Measurements from ENCODE around the gene TBC1D30. TPM values are rescaled to one million over a fixed set of nuclear protein-coding genes. Genes with fewer than 3 reads are reported as not detected.

Gene TBC1D30
- total RNA-seq, 4 donors from 2014 or later = 0.49 to 3.9 (median 3.1) TPM

GRCh38 chr12:64806593-64807460, 17.6 kb upstream of the TBC1D30 start:
- DNase-seq (ENCODE audit: low spot score in 2 of 2) = no peak
- Histone ChIP-seq H3K9me3 (no peaks in the 10 kb centered on the region), H3K4me1 (peaks cover 3% of the 10 kb centered on the region), H3K27me3 (peaks cover 10% of the 10 kb centered on the region), H3K36me3 (no peaks in the 10 kb centered on the region), H3K4me3 (no peak overlapping the region), H3K27ac (no peak overlapping the region)
- TF ChIP-seq POLR2AphosphoS5 (IDR thresholded peaks at IDR 0.05) (no peak), POLR2A (IDR thresholded peaks at IDR 0.05) (no peak), EP300 (IDR thresholded peaks at IDR 0.05) (no peak)
- TF ChIP-seq, protein P1, sequence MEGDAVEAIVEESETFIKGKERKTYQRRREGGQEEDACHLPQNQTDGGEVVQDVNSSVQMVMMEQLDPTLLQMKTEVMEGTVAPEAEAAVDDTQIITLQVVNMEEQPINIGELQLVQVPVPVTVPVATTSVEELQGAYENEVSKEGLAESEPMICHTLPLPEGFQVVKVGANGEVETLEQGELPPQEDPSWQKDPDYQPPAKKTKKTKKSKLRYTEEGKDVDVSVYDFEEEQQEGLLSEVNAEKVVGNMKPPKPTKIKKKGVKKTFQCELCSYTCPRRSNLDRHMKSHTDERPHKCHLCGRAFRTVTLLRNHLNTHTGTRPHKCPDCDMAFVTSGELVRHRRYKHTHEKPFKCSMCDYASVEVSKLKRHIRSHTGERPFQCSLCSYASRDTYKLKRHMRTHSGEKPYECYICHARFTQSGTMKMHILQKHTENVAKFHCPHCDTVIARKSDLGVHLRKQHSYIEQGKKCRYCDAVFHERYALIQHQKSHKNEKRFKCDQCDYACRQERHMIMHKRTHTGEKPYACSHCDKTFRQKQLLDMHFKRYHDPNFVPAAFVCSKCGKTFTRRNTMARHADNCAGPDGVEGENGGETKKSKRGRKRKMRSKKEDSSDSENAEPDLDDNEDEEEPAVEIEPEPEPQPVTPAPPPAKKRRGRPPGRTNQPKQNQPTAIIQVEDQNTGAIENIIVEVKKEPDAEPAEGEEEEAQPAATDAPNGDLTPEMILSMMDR (IDR thresholded peaks at IDR 0.05) = no peak
- 66% methylated on average over 7 of the region's 7 CpGs for WGBS

- Histone ChIP-seq H3K4me3 (no peak overlapping the region), H3K4me1 (no peaks in the 10 kb centered on the region), H3K36me3 (no peaks in the 10 kb centered on the region), H3K27ac (no peak overlapping the region), H3K27me3 (peaks cover 10% of the 10 kb centered on the region), H3K9me3 (no peaks in the 10 kb centered on the region)
- no peak for TF ChIP-seq POLR2AphosphoS5 (IDR thresholded peaks at IDR 0.05)
- no peak for TF ChIP-seq EP300 (IDR thresholded peaks at IDR 0.05)
- TF ChIP-seq, protein P1 (IDR thresholded peaks at IDR 0.05) = no peak
- no peak for TF ChIP-seq POLR2A (IDR thresholded peaks at IDR 0.05)
- 49% methylated on average over 5 of the region's 5 CpGs for WGBS
- no peak for DNase-seq (ENCODE audit: low spot score in 2 of 2)
These were observed 16.3 kb upstream of the TBC1D30 start for GRCh38 chr12:64808110-64808509.

DNA sequence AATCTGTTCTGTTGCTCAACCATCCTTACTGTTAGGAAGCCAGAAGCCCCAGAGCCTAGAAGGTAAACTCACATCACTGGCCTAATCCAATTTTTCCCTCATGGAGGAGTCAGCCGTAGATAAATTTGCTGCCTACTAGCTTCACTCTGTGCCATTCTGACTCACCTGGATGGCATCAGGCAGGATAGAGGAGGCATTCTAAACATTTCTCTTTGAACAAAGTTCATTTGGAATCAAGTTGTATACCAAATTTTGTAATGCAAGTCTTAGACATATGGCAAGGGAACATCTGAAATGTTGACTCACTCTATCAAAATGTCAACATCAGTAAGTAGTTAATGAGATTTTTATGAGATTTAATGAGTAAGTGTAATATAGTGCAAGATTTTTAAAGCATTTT, 13.6 kb upstream of the TBC1D30 start:
- no peak for TF ChIP-seq POLR2AphosphoS5 (IDR thresholded peaks at IDR 0.05)
- TF ChIP-seq, protein P1 (IDR thresholded peaks at IDR 0.05) = no peak
- TF ChIP-seq EP300 (IDR thresholded peaks at IDR 0.05) = no peak
- no peak for TF ChIP-seq POLR2A (IDR thresholded peaks at IDR 0.05)
- no peak for DNase-seq (ENCODE audit: low spot score in 2 of 2)
- H3K4me3 ChIP-seq = no peak overlapping the region

DNA sequence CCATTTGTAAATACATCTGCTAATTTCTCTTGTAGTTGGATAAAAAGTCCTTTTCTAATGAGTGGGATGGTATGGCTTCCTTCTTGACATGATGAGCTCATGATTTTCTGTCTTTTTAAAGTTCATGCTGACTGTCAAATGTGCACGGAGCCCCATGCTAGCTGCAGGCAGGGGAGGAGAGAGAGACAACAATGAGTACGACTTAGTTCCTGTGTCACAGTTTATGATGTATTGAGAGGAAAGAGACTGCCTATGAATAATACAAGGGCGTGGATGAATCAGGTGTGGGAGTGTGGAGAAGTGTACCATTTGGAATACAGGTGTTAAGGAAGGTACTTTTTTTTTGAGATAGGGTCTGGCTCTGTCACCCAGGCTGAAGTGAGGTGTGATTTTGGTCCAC, 10.7 kb upstream of the TBC1D30 start:
- DNase-seq (ENCODE audit: low spot score in 2 of 2) = no peak
- 30% methylated on average over 3 of the region's 3 CpGs for WGBS
- H3K4me1 ChIP-seq = no peaks in the 10 kb centered on the region
- H3K36me3 ChIP-seq = no peaks in the 10 kb centered on the region
- H3K9me3 ChIP-seq = no peaks in the 10 kb centered on the region
- TF ChIP-seq POLR2A (IDR thresholded peaks at IDR 0.05) = no peak
- no peak for TF ChIP-seq EP300 (IDR thresholded peaks at IDR 0.05)
- TF ChIP-seq, protein P1 (IDR thresholded peaks at IDR 0.05) = no peak
- no peak for TF ChIP-seq POLR2AphosphoS5 (IDR thresholded peaks at IDR 0.05)
- H3K27ac ChIP-seq = no peak overlapping the region
- no peak overlapping the region for H3K4me3 ChIP-seq
- H3K27me3 ChIP-seq = no peaks in the 10 kb centered on the region

More for the DNA sequence above, 13.6 kb upstream of the TBC1D30 start:
- no peaks in the 10 kb centered on the region for H3K4me1 ChIP-seq
- H3K27me3 ChIP-seq = peaks cover 7% of the 10 kb centered on the region
- H3K36me3 ChIP-seq = no peaks in the 10 kb centered on the region
- WGBS = 76% methylated on average over 1 of the region's 1 CpG
- H3K27ac ChIP-seq = no peak overlapping the region
- no peaks in the 10 kb centered on the region for H3K9me3 ChIP-seq

DNA sequence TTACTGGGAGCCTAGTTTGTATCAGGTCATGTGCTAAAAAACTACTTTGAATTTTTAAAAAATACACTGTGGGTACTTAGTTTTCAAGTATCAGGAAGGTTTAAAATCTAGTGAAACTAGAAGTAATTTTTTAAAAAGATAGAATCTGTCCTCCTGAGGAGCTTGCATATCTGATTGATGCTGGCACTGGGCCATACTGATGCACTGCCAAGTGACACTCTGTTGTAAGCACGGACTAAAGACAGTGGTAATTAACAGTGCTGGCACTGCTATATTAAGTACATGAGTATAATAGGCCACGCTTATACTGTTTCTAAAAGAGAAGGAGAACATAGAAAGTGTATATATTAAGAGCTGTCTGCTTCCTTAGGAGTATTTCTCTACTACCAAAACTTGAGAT, 10.0 kb upstream of the TBC1D30 start:
- DNase-seq (ENCODE audit: low spot score in 2 of 2) = no peak
- no peaks in the 10 kb centered on the region for H3K9me3 ChIP-seq
- WGBS = 29% methylated on average over 2 of the region's 2 CpGs
- H3K4me3 ChIP-seq = no peak overlapping the region
- H3K4me1 ChIP-seq = no peaks in the 10 kb centered on the region
- no peaks in the 10 kb centered on the region for H3K36me3 ChIP-seq
- no peak overlapping the region for H3K27ac ChIP-seq
- TF ChIP-seq POLR2AphosphoS5 (IDR thresholded peaks at IDR 0.05) (no peak), POLR2A (IDR thresholded peaks at IDR 0.05) (no peak), EP300 (IDR thresholded peaks at IDR 0.05) (no peak)
- TF ChIP-seq, protein P1 (IDR thresholded peaks at IDR 0.05) = no peak
- H3K27me3 ChIP-seq = no peaks in the 10 kb centered on the region

All from suprapubic skin (tissue), 4 donors.